DMS114 treated with DMSO at 0.1 percent for 48 hours (cell line): ENCODE results near the gene ZNF329.

Experiments used
- DNase-seq: peaks from one replicate; lab custom pipeline; 2025; ENCODE audit not compliant: unreplicated experiment; lab: John Stamatoyannopoulos, UW

Gene ZNF329

DNA sequence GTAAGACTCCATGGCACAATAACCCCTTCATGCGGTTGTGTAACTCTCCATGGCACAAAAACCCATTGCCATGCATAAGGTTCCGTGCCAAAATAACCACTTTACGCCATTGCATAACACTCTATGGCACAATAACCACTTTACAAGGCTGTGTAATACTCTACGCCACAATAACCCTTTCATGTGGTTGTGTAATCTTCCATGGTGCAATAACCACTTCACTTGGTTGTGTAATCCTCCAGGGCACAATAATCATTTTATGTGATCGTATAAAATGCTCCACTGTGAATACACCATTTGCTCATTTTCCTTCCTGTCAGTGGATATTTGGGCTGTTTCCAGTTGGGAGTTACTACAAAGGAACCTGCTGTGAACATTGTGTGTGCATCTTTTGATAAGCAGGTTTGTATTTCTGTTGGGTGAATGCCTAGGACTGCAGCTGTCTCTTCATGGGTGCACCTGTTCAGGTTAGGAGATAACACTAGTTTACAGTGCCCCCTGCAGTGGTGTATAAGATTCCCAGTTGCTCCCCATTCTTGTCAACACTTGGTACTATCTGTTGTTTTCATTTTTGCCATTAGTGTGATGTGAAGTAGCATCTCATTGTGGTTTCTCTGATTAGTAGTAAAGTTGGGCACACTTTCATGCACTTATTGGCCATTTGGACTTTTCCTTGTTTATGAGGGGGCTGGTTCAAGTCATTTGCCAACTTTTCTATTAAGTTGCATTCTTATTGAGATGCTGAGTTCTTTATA is 31.4 kb downstream of the ZNF329 start:
- no peak for DNase-seq

DNA sequence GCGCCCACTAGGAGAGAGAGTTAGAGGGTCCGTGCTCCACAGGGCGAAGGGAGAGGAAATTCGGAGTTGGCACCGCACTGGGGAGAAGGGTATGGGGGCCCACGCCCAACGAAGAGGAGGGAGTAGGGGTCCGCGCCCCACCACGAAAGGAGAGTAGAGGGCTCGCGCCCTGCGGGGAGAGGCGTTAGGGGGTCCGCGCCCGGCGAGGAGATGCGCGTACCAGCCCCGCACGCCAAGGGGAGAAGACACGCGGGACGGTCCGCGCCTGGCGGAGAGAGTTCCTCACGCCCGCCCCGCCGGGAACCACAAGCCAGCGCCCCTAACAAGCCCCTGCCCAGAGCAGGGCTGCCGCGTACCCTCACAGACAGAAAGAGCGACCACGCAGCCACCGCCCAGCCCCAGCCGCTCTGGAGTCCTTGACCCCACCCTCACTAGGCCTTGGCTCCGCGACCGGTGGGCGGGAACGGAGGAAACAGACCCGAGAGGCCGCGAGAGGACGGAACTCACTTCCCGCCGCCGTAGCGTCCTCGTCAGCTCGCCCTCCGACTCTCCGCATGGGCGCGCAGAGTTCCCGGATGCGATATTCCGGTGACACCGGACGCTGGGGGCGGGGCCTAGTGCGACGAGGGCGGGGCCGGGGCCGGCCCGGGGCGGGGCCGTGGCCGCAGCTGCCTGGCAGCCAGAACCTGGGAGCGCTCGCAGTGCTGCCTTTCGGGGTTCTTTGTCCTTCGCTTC is 32.6 kb downstream of the ZNF329 start:
- DNase-seq: no peak

DNA sequence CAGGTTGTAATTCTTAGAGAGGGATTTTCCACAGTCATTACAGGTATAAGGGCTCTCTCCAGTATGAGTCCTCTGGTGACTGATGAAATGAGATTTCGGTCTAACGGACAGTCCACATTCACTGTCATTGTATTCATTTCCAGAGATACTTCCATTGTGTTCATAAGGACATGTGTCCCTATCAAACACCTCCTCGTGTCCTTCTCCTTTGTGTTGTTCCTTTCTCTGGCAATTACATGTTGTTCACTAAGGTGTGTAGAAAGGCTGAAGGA is 42.1 kb downstream of the ZNF329 start:
- DNase-seq: no peak

DNA sequence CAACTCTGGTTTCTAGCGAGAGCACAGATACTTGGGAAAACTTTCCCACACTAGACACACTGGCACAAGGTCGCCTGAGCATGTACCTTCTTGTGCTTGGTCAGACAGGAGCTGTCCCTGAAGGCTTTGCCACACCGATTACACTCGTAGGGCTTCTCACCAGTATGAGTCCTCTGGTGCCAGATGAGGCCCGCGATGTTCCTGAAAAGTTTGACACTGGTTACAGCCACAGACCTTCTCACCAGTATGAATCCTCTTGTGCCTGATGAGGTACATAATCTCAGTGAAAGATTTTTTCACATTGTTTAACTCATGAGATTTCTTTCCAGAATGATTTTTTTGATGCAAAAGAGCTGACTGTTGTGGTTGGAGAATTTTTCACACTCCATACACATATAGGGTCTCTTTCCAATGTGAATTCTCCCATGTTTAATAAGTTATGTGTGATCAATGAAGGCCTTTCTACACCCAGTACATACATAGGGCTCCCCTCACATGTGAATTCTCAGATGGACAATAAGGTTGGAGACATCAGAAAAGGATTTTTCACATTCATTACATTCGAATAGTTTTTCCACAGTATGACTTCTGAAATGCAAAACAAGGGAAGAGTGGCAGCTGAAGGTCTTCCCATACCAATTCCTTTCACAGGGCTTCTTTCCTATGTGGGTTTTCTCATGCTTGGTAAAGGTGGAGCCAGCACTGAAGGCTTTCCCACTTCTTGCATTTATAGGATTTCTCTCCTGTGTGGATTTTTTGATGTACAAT is 42.6 kb downstream of the ZNF329 start:
- DNase-seq: no peak

DNA sequence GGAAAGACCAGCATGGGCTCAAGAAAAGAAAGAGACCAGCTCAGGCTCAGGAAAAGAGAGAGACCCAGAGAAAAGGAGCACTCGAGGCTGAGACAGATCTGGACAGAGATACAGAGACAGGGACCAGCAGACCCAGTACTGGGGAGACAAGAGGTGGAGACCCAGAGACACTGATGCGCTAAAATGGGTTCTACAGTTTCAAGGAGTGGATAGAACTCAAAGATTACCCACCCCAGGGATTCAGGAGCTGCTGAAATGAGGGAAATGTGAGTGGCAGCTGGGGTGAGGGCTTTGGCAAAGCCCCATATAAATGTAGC is 51.9 kb downstream of the ZNF329 start:
- no peak for DNase-seq

DNA sequence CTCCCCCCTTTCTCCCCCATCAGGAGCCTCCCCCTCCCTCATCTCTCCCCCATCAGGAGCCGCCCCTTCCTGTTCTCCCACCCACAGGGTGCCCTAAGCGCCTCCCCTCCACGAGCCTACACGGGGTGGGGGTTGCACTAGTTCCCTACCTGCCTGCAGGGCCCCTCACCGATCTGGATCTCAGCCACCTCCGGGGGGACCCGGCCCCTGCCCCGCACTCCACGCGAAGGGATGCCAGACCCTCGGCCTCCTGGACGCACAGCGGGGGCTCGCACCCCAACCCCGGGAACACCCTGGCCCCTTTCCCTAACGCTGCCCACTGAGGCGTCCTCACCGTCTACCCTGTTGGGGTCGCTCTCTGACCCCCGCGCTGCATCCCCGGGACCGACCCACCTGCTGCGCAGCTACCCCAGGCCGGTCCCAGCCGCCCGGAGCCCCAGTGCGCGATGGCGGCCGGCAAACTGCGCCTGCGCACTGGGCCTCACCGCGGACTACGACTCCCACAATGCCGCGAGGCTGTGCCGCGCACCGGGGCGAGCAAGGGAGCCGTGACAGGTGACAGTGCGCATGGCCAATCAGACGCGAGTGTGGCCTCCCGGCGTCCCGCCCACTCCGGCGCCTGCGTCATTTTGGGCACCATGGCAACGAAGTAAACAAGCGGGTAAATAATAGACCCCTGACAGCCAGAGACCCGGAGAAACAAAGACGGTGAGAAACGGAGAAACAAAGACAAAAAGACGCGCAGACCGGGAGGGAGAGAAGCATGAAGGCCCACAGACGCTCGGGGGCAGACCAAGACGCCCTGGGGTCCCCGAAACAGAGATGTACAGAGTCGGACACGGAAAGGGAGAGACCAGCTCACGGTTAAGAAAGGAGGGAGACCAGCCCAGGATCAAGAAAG is 52.6 kb downstream of the ZNF329 start, which contains the start of gene ZSCAN18:
ZSCAN18 (minus strand) TSS at position 451 of the 901 bp plus-strand sequence. CDS start 7,964 bp downstream, outside the sequence.
- peak; percentile 94 for DNase-seq

DNA sequence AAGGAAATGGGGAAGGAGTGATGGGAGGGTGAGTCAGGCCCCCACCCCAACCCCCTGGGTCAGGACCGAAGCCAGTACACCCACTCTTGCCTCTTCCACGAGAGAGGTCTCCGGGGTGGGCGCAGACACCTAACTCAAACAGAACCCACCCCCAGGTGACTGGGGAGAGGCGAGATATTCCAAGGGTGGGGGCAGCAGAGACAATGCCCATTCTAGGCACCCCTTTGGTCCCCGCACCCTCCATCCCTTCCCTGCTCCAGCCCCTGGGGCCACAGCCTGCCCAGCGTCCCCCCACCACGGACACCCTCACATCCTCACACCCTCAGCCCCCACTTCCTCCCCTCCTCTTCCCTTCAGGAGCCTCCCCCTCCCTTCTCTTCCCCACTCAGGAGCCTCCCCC is 53.2 kb downstream of the ZNF329 start:
- DNase-seq: no peak

DNA sequence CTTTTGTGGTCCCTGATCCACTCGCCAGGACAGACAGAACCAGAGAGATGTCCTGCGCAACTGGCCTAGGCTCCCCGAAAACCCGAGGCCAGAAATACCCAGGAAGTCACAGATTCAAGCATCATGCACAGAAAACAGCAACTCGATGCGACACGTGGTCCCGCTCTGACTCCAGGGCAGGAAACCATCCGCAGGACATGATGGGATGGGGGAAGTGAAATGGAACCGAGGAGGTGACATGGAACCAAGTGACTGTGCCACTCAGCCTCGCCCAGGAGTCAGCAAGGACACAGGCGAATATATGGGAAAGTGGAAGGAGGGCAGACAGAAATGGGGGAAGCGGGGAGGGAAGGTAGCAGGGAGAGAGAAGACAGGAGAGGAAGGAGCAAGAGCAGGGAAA is 53.7 kb downstream of the ZNF329 start:
- DNase-seq: no peak

DNA sequence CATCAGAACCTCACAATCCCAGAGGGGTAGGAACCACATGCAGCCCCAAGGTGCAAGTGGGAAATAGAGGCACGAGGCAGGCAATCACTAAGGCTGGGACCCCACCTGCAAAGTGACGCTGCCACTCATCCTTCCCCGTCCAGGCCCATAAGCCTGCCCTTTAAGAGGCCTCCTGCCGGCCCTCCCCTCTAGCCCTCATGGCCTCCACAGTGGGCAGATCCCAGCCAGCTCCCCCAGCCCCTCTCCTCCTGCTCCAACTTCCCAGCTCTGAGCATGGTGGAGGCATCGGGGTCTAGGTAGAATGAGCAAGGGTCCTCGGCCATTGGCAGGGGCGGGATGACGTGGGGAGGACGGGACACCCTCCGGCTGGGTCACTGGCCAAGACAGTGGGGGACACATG is 55.3 kb downstream of the ZNF329 start:
- DNase-seq: no peak

DNA sequence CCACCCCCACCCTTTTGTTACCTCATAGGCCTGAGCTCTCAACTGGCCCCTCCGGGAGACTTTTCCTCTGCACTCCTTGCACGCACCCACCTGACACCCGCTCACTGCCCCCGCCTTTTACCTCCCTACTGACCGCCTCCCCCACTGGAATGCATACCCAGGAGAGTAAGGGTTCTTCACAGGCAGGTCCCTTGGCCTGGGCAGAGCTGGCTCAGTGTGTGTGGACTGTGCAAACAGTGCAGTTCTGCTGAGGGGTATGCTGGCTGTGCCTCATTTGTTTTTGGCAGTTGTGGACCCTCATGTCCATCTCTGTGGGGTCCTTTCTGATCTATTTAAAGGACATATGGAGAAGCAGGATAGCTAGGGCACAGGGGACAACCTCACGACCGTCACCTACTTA is 57.5 kb downstream of the ZNF329 start:
- DNase-seq: no peak

DNA sequence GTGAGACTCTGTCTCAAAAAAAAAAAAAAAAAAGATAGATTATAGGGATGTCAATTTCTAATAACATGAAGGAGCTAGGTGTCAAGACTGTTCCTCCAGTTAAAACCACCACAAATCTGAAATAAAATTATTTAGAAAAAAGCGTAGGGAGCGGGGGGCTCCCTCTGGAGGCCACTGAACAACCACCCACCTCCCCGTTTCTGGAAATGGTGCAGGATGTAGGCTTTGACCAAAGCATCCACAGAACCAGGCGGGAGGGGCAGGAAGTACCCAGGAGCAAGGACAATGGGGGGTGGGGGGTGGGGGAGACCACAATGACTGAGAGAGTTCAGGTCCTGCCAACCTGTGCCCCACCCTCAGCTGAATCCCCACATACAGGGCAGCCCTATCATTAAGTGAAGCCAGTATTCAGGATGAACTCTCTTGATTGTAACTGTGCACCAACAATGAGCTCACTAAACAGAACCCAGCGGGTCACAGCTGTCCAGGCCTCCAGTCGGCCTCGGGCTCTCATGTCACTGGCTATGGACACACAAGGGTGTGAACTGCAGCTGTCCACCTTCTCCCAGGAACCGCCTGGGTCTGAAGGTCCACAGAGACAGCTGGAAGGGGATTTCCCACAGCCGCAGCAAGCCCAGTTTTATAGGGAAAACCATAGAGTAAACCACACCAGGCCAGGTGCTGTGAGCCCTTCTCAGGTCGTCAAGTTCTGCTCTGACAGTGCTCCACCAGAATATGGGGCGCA is 59.2 kb downstream of the ZNF329 start:
- DNase-seq: no peak

DNA sequence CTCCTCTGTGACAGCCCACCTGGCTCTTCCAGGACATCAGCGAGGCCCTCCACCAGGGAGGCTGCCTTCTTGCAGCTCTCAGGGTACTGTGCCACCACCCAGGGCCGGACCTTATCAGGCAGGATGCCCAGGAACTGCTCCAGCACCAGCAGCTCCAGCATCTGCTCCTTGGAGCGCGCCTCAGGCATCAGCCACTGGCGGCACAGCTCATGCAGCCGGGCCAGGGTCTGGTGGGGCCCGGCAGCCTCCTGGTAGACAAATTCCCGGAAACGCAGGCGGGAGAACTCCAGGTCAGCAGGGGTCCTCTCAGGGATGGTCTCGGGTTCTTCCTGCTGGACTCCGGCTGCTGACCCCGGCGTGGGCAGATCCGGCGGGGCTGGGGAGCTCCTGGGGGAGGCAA is 60.7 kb downstream of the ZNF329 start:
- no peak for DNase-seq

DNA sequence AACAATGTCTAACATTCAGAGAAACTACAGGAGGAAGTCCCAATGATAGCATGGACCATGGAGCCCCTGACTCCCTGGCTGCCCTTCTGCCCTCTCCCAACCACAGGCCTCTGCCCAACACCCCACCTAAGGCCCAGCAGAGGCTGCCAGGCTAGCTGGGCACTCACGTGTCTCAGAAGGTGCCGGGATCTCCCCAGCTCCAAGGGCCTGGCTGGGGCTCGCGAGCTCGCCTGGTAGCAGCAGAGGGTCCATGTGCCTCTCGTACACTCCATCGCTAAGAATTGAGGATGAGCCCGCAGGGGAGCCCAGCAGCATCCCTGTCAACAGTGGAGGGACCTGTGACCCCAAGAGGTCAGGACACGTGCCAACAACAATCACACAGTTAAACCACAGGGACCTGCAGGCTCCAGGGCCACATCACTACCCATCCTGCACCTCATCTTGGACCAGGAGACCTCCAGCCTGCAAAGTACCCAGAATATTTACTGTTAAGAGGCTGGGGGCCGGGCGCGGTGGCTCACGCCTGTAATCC is 62.0 kb downstream of the ZNF329 start:
- no peak for DNase-seq

DNA sequence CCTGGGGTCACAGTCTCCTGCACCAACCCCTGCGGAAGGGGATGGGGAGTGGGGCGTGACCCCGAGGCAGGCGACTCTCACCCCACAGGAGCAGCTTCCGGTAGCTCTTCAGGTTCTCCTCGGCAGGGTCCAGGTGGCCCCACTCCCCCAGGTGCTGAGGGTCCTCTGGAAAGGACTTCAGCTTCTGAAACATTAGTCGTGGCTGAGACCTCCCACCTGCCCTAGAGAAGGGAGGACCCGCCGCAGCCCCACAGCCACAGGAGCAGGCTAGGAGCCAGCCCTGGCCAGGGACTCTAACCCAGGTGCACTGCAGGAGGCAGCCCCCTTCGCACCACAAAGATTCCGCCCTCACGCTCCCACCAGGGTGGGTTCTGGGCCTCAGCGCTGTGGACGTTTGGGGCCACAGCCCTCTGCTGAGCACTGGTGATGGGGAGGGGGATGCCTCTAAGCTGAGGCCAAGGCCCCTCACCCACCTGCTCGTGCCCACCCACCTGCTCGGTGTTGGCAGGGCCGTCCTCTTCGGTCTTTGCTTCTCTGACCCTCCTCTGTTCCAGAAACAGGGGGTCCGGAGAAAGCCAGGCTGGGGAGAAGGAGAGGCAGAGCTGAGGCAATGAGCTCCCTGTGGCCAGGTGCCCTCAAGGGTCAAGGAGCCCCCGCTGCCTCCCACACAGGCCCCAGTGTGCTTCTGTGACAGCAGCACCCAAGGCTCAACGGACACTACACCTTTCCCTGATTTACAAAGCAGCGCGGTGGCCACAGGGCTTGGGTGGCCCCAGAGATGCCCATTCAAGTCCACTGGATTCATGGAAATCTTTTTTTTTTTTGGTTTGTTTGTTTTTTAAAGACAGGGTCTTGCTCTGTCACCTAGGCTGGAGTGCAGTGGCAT is 63.5 kb downstream of the ZNF329 start:
- no peak for DNase-seq

DNA sequence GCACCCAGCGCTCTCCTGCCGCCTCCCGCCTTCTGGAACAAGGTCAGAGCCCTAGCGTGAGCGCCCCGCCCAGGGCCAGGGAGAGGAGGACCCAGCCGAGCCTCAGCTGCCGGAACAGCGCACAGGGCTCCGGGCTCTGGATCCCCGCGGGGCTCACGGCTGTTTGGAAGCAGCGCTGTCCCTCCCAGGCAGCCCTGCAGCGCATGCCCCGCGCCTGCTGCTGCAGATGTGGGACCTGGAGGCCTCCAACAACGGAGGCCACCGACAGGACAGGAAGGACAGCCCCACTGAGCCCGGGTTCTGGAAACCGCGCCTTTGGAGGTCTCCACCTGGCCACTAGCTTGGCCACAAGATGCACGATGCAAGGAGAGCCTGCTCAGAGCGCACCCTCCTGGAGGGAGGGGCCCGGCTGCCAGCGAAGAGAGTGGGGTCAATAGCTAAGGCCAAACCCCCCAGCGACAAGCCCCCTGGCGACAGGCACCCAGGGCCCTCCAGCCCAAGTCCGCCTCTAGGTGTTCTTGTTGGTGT is 65.2 kb downstream of the ZNF329 start:
- no peak for DNase-seq

DNA sequence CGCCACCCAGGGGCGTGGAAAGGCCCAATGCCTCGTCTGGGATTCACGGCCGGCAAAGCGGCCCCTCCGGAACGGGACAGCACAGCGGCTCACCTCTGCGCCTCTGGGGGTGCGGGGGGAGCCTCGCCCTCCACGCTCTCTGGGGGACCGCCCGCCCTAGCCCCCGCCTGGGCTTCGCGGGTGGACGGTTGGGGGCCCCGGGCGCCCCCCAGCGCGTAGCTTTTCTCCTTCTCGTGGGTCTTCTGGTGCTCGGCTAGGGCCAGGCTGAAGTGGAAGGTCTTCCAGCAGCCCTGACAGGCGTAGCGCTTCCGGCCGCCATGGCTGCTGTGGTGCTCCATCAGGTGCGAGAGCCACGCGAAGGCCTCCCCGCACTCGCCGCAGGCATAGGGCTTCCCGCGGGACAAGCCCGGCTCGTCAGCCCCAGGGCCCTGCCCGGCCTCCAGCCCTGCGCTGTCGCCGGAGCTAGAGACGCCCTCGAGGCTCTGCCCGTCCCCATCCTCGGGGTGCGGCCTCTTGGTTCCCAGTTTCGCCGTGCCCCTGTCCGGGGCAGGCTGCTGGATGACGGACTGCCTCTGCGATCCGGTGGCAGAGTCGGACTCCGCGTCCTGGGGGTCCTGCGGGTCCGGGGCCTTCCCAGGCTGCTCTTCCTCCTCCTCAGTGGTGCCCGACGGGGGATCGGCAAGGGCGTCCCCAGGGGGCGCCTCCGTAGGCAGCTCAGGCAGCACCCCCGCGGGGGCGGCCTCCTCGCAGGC is 65.8 kb downstream of the ZNF329 start:
- DNase-seq: no peak

DNA sequence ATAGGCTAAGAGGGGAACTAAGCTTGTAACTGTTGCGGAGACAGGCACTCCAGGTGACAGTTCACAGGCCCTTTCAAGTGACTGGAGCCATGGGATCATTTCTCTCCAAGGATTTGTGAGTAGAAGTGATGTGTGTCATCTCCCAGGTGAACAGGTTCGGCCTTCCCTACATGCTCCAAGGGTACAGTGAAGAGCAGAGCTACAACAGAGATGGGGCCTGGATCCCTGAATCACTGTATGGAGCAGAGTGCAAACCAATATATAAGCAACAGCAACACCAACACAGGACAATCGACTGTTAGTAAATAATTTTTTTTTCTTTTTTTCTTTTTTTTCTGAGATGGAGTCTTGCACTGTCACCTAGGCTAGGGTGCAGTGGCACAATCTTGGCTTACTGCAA is 67.6 kb downstream of the ZNF329 start:
- DNase-seq: no peak

DNA sequence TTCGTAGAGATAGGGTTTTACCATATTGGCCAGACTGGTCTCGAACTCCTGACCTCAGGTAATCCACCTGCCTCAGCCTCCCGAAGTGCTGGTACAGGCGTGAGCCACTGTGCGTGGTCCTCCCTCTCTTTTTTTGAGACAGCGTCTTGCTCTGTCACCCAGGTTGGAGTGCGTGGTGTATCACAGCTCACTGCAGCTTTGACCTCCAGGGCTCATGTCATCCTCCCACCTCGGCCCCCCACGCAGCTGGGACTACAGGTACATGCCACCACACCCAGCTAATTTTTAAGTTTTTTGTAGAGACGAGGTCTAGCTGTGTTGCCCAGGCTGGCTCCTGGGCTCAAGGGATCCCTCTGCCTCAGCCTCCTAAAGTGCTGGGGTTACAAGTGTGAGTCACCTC is 70.8 kb downstream of the ZNF329 start:
- DNase-seq: no peak
